ENCODE results near the gene INS. TPM values are rescaled to one million over a fixed set of nuclear protein-coding genes. Genes with fewer than 3 reads are reported as not detected.

The INS gene
- total and polyA plus RNA-seq, 5 donors from 2014 or later, result not detected

DNA sequence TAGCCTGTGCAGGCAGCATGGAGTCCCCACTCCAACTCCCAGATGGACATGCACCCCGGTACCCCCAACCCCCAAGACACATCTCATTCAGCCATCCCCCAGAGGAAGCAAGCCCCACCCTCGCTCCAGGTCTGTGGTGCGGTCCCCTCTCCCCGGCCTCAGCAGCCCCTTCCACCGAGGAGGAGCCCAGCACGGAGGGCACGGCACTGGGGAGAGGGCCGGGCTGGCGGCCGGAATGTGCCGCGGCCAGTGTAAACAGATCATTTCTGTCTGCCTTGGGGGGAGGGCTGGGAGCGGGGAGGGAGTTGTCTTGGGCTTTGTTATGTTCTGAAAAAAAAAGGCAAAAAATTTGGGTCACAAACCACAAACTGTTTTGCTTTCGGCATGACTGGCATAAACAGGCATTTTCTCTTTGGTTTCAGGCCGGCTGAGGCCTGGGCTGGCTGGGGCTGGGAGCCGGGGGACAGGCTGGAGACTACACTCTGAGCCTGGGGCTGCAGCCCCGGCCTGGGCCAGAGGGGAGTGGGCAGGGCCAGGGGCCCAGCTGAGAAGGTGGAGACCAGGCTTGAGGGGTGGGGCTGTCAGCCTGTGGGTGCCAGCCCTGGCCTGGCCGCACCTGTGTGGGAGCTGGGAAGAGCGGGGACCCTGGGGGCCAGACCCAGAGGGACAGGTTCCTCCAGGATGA lies 38.6 kb downstream of the INS start:
- Mint-ChIP-seq H3K4me1 (no peaks in the 10 kb centered on the region), H3K4me3 (no peak overlapping the region), H3K9me3 (peaks cover 0 to 2% (median 0%) of the 10 kb centered on the region in 7 donors), H3K36me3 (no peaks in the 10 kb centered on the region), H3K27me3 (peaks cover 7% of the 10 kb centered on the region), H3K27ac (peak overlapping the region in 1 of 3 donors; percentile 8)
- H3K27me3 ChIP-seq (ENCODE audit: control insufficient read depth, insufficient read depth, low read length), result no peaks in the 10 kb centered on the region
- H3K27ac ChIP-seq (ENCODE audit: insufficient read depth, low read length, poor library complexity, severe bottlenecking), result no peak overlapping the region
- H3K36me3 ChIP-seq (ENCODE audit: control insufficient read depth, insufficient read depth, low read length), result no peaks in the 10 kb centered on the region
- DNase-seq (no peak), ATAC-seq (ENCODE audit: low read depth in 2 of 2) (no peak)
- no peaks in the 10 kb centered on the region for H3K4me1 ChIP-seq (ENCODE audit: control insufficient read depth, insufficient read depth, low read length, poor library complexity, severe bottlenecking)
- H3K9me3 ChIP-seq (ENCODE audit: control insufficient read depth in 2 of 2, low read length in 2 of 2), result no peaks in the 10 kb centered on the region
- H3K4me3 ChIP-seq (ENCODE audit: low read depth, low read length), result no peak overlapping the region

DNA sequence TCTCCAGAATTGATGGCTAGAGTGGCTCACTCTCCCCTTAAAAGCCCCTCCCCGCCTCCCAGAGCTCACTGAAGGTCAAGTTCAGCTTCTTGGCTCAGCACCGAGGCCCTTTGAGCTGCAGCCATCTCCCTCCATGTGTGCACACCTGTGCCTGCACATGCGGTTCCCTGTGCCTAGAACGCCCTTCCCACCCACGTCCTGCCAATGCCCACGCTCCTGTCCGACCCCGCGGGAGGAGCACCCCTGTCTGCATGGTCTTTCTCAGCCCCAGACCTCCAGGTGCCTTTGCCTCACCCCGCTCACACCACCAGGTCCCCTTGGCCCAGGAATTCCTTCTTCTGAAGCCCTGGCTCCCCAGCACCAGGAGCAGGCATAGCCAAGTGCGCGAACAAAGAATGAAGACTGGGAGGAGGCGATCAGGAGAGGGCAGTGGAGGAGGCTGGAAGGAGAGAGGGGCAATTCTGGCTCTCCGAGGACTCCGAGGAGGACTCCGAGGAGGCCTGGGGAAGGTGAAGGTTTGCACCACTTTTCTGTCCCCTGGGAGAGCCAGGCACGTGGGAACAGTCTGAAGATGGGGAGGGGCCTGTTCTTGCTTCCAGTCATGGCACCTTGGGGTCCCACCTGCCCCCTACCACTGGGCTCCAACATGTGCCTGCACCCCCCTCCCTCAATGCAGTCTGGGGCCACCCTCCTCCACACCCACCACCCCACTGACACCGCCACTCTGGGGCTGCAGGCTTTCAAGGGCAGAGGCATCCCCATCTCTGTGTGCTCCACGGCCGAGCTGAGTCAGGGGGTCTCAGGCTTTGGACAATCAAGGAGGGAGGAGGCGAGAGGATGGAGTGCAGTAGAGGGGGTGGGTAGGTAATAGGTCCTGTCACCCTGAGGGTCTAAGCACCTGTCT lies 39.5 kb downstream of the INS start:
- no peak overlapping the region for H3K27ac ChIP-seq (ENCODE audit: insufficient read depth, low read length, poor library complexity, severe bottlenecking)
- no peak for DNase-seq
- no peak overlapping the region for H3K4me3 Mint-ChIP-seq
- H3K9me3 Mint-ChIP-seq, result peaks cover 0 to 1% (median 0%) of the 10 kb centered on the region in 7 donors
- ATAC-seq (ENCODE audit: low read depth in 2 of 2), result no peak
- no peaks in the 10 kb centered on the region for H3K36me3 ChIP-seq (ENCODE audit: control insufficient read depth, insufficient read depth, low read length)
- H3K36me3 Mint-ChIP-seq, result no peaks in the 10 kb centered on the region
- peak overlapping the region in 1 of 3 donors; percentile 8 for H3K27ac Mint-ChIP-seq
- H3K27me3 ChIP-seq (ENCODE audit: control insufficient read depth, insufficient read depth, low read length), result no peaks in the 10 kb centered on the region
- no peak overlapping the region for H3K4me3 ChIP-seq (ENCODE audit: low read depth, low read length)
- no peaks in the 10 kb centered on the region for H3K4me1 Mint-ChIP-seq
- peaks cover 5% of the 10 kb centered on the region for H3K27me3 Mint-ChIP-seq
- H3K9me3 ChIP-seq (ENCODE audit: control insufficient read depth in 2 of 2, low read length in 2 of 2), result no peaks in the 10 kb centered on the region
- no peaks in the 10 kb centered on the region for H3K4me1 ChIP-seq (ENCODE audit: control insufficient read depth, insufficient read depth, low read length, poor library complexity, severe bottlenecking)

- ATAC-seq (ENCODE audit: low read depth in 2 of 2) (no peak), DNase-seq (no peak)
- Mint-ChIP-seq H3K36me3 (no peaks in the 10 kb centered on the region), H3K4me1 (no peaks in the 10 kb centered on the region), H3K27me3 (peaks cover 5% of the 10 kb centered on the region), H3K9me3 (peaks cover 0 to 1% (median 0%) of the 10 kb centered on the region in 7 donors), H3K27ac (no peak overlapping the region), H3K4me3 (no peak overlapping the region)
- no peaks in the 10 kb centered on the region for H3K36me3 ChIP-seq (ENCODE audit: control insufficient read depth, insufficient read depth, low read length)
- H3K27ac ChIP-seq (ENCODE audit: insufficient read depth, low read length, poor library complexity, severe bottlenecking), result no peak overlapping the region
- no peaks in the 10 kb centered on the region for H3K9me3 ChIP-seq (ENCODE audit: control insufficient read depth in 2 of 2, low read length in 2 of 2)
- H3K4me1 ChIP-seq (ENCODE audit: control insufficient read depth, insufficient read depth, low read length, poor library complexity, severe bottlenecking), result no peaks in the 10 kb centered on the region
- H3K4me3 ChIP-seq (ENCODE audit: low read depth, low read length), result no peak overlapping the region
- no peaks in the 10 kb centered on the region for H3K27me3 ChIP-seq (ENCODE audit: control insufficient read depth, insufficient read depth, low read length)
Observed at GRCh38 chr11:2120359-2121100, 40.5 kb downstream of the INS start.

DNA sequence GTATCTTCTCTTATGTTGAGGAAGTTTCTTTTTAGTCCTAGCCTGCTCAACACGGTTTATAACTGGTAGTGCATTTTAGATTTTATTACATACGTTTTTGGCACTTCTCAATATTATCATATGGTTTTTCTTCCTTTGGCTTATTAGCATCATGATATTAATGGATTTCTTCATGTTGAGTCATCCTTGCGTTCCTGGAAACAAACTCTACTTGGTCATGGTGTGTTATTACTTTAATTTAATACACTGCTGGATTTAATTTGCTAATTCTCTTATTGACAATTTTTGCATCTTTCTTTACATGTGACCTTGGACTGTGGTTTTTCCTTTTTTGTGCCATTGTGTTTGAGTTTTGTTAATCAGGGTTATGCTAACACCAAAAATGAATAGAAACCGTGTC lies 42.3 kb downstream of the INS start:
- DNase-seq, result no peak

GRCh38 chr11:2116680-2117079 lies 44.3 kb downstream of the INS start:
- no peaks in the 10 kb centered on the region for H3K27me3 ChIP-seq (ENCODE audit: control insufficient read depth, insufficient read depth, low read length)
- H3K4me3 Mint-ChIP-seq, result no peak overlapping the region

More for the DNA sequence above, 42.3 kb downstream of the INS start:
- Mint-ChIP-seq H3K4me3 (no peak overlapping the region), H3K27me3 (peaks cover 5% of the 10 kb centered on the region), H3K36me3 (no peaks in the 10 kb centered on the region), H3K9me3 (peaks cover 0 to 1% (median 0%) of the 10 kb centered on the region in 7 donors), H3K27ac (no peak overlapping the region), H3K4me1 (no peaks in the 10 kb centered on the region)
- ATAC-seq (ENCODE audit: low read depth in 2 of 2), result no peak
- no peak overlapping the region for H3K4me3 ChIP-seq (ENCODE audit: low read depth, low read length)
- H3K27me3 ChIP-seq (ENCODE audit: control insufficient read depth, insufficient read depth, low read length), result no peaks in the 10 kb centered on the region
- H3K9me3 ChIP-seq (ENCODE audit: control insufficient read depth in 2 of 2, low read length in 2 of 2), result no peaks in the 10 kb centered on the region
- no peak overlapping the region for H3K27ac ChIP-seq (ENCODE audit: insufficient read depth, low read length, poor library complexity, severe bottlenecking)
- H3K4me1 ChIP-seq (ENCODE audit: control insufficient read depth, insufficient read depth, low read length, poor library complexity, severe bottlenecking), result no peaks in the 10 kb centered on the region
- H3K36me3 ChIP-seq (ENCODE audit: control insufficient read depth, insufficient read depth, low read length), result no peaks in the 10 kb centered on the region

DNA sequence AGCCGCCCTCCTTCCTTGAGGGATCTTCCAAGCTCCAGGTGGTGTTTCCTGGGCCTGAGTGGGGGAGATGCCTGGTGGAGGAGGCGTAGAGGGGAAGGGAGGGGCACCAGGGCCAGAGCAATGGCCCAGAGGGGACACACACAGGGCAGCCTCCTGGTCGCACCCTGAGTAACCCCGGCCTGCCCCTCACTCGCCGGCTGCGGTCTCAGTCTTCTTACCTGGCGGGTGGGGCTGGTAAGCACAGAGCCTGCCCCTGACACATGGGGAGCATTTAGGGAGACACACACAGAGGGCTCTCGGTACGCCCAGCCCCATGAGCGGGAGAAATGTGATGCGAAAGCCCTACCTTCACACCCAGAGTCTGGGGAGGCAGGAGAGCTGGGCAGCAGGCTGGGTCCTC lies 45.7 kb downstream of the INS start:
- H3K27ac ChIP-seq (ENCODE audit: insufficient read depth, low read length, poor library complexity, severe bottlenecking), result no peak overlapping the region
- Mint-ChIP-seq H3K36me3 (no peaks in the 10 kb centered on the region), H3K27me3 (peaks cover 9% of the 10 kb centered on the region), H3K4me1 (no peaks in the 10 kb centered on the region), H3K27ac (no peak overlapping the region), H3K9me3 (no peaks in the 10 kb centered on the region), H3K4me3 (no peak overlapping the region)
- no peak overlapping the region for H3K4me3 ChIP-seq (ENCODE audit: low read depth, low read length)
- no peak for ATAC-seq (ENCODE audit: low read depth in 2 of 2)
- no peaks in the 10 kb centered on the region for H3K9me3 ChIP-seq (ENCODE audit: control insufficient read depth in 2 of 2, low read length in 2 of 2)
- H3K27me3 ChIP-seq (ENCODE audit: control insufficient read depth, insufficient read depth, low read length), result no peaks in the 10 kb centered on the region
- no peaks in the 10 kb centered on the region for H3K4me1 ChIP-seq (ENCODE audit: control insufficient read depth, insufficient read depth, low read length, poor library complexity, severe bottlenecking)
- DNase-seq, result no peak
- H3K36me3 ChIP-seq (ENCODE audit: control insufficient read depth, insufficient read depth, low read length), result no peaks in the 10 kb centered on the region

More at GRCh38 chr11:2116680-2117079, 44.3 kb downstream of the INS start:
- no peaks in the 10 kb centered on the region for H3K4me1 Mint-ChIP-seq
- no peaks in the 10 kb centered on the region for H3K9me3 ChIP-seq (ENCODE audit: control insufficient read depth in 2 of 2, low read length in 2 of 2)
- no peak overlapping the region for H3K27ac Mint-ChIP-seq
- DNase-seq (no peak), ATAC-seq (ENCODE audit: low read depth in 2 of 2) (no peak)
- H3K27ac ChIP-seq (ENCODE audit: insufficient read depth, low read length, poor library complexity, severe bottlenecking), result no peak overlapping the region
- no peaks in the 10 kb centered on the region for H3K4me1 ChIP-seq (ENCODE audit: control insufficient read depth, insufficient read depth, low read length, poor library complexity, severe bottlenecking)
- H3K36me3 ChIP-seq (ENCODE audit: control insufficient read depth, insufficient read depth, low read length), result no peaks in the 10 kb centered on the region
- peaks cover 9% of the 10 kb centered on the region for H3K27me3 Mint-ChIP-seq
- H3K9me3 Mint-ChIP-seq, result no peaks in the 10 kb centered on the region
- H3K4me3 ChIP-seq (ENCODE audit: low read depth, low read length), result no peak overlapping the region
- H3K36me3 Mint-ChIP-seq, result no peaks in the 10 kb centered on the region

DNA sequence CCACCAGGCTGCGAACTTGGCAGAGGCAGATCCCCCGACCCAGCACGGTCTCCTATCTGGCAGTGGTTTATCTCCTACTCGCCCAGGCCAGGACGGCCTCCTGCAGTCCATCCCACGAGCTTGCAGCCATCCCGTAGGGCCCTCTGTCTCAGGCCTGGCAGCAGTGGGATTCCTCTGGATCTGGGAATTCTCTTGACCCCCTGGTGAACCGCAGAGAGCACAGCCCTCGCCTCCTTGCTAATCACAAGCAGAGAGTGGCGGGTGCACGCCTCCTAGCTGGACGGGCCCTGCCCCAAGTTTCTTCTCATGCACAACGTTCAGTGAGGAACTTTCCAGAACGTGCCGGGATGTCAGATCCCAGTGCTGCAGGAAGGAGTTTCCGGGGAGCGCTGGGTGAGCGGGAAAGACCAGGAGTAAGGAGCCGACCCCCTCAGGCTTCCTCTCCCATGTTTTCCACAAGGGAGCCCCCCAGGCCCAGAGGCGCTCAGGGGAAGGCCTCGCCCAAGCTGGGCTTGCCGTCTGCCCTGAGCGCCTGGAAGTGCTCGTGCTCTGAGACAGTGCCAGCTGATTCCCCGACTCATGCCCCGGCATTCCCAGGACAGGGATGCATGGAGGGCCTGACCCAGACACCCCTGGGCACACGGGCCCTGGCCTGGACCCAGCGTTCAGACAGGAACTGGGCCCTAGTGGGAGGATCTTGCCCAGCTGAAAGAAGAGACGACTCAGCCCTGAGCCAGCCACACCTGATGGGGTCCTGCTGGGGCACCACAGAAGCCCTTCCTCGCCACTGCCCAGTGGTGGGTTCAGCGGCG lies 46.4 kb downstream of the INS start:
- H3K9me3 Mint-ChIP-seq, result peaks cover 0 to 2% (median 0%) of the 10 kb centered on the region in 7 donors
- no peaks in the 10 kb centered on the region for H3K36me3 Mint-ChIP-seq
- H3K27me3 Mint-ChIP-seq, result peaks cover 9% of the 10 kb centered on the region
- Histone ChIP-seq H3K27me3 (ENCODE audit: control insufficient read depth, insufficient read depth, low read length) (no peaks in the 10 kb centered on the region), H3K9me3 (ENCODE audit: control insufficient read depth in 2 of 2, low read length in 2 of 2) (no peaks in the 10 kb centered on the region), H3K4me1 (ENCODE audit: control insufficient read depth, insufficient read depth, low read length, poor library complexity, severe bottlenecking) (no peaks in the 10 kb centered on the region), H3K4me3 (ENCODE audit: low read depth, low read length) (no peak overlapping the region), H3K36me3 (ENCODE audit: control insufficient read depth, insufficient read depth, low read length) (no peaks in the 10 kb centered on the region), H3K27ac (ENCODE audit: insufficient read depth, low read length, poor library complexity, severe bottlenecking) (no peak overlapping the region)
- ATAC-seq (ENCODE audit: low read depth in 2 of 2) (no peak), DNase-seq (no peak)
- H3K27ac Mint-ChIP-seq, result no peak overlapping the region
- H3K4me1 Mint-ChIP-seq, result no peaks in the 10 kb centered on the region
- no peak overlapping the region for H3K4me3 Mint-ChIP-seq

Measured in CD4-positive, CD25-positive, alpha-beta regulatory T cell (primary cell).